Keratinocyte (primary cell): ENCODE results near the gene ZC3H6. TPM values are rescaled to one million over a fixed set of nuclear protein-coding genes. Genes with fewer than 3 reads are reported as not detected.

Experiments
- DNase-seq: peaks from one replicate; pipeline ENCODE4 v3.0.0-alpha.2; 2011; ENCODE audit warnings: low read depth, missing footprints, low spot score
- FAIRE-seq: peaks from 2 replicates; lab custom pipeline; 2011; peaks lifted over from hg19 to GRCh38; lab: Jason Lieb, UNC
- H2AFZ ChIP-seq: 2 replicates; pipeline ENCODE4 v1.6.0; 2012; ENCODE audit warnings: low read length, control low read depth, inconsistent platforms; ENCODE audit not compliant: control insufficient read depth
- H3K27ac ChIP-seq: 2 replicates; pipeline ENCODE4 v1.5.1; 2011; ENCODE audit warnings: low read length; ENCODE audit not compliant: control insufficient read depth, insufficient read depth
- H3K27me3 ChIP-seq: 3 replicates; pipeline ENCODE4 v1.6.0; 2011; ENCODE audit warnings: low read length; ENCODE audit not compliant: control insufficient read depth, insufficient read depth; ENCODE audit errors: extremely low read depth
- H3K36me3 ChIP-seq, 2 experiments: 2 replicates in 1 of 2; 3 replicates in 1 of 2; pipeline ENCODE4 v1.5.1; 2011; ENCODE audit warnings: low read length in 2 of 2, mild to moderate bottlenecking in 1 of 2; ENCODE audit not compliant: control insufficient read depth in 2 of 2, insufficient read depth in 2 of 2; ENCODE audit errors: extremely low read depth in 1 of 2
- H3K4me1 ChIP-seq: 3 replicates; pipeline ENCODE4 v1.5.1; 2011; ENCODE audit warnings: low read length; ENCODE audit not compliant: control insufficient read depth, insufficient read depth; ENCODE audit errors: extremely low read depth
- H3K4me2 ChIP-seq: 3 replicates; pipeline ENCODE4 v1.6.0; 2011; ENCODE audit warnings: low read depth, low read length; ENCODE audit not compliant: control insufficient read depth, insufficient read depth; ENCODE audit errors: extremely low read depth
- H3K4me3 ChIP-seq, 3 experiments: fragments of 200-600 bp in 1 of 3; sonication (generic) in 1 of 3; 2 replicates in 2 of 3; 3 replicates in 1 of 3; pipeline ENCODE4 v1.5.1; 2011 to 2016; ENCODE audit warnings: low read length in 3 of 3, mild to moderate bottlenecking in 3 of 3, control low read depth in 2 of 3, inconsistent platforms in 1 of 3, low read depth in 1 of 3, mixed read lengths in 1 of 3, mixed run types in 1 of 3, moderate library complexity in 1 of 3; ENCODE audit not compliant: control insufficient read depth in 2 of 3, insufficient read depth in 2 of 3; ENCODE audit errors: extremely low read depth in 1 of 3
- H3K79me2 ChIP-seq: 2 replicates; pipeline ENCODE4 v1.6.0; 2012; ENCODE audit warnings: low read length; ENCODE audit not compliant: control insufficient read depth, insufficient read depth
- H3K9ac ChIP-seq: 3 replicates; pipeline ENCODE4 v1.6.0; 2011; ENCODE audit warnings: low read length; ENCODE audit not compliant: control insufficient read depth, insufficient read depth; ENCODE audit errors: extremely low read depth
- H3K9me1 ChIP-seq: 3 replicates; pipeline ENCODE4 v1.6.0; 2011; ENCODE audit warnings: low read length; ENCODE audit not compliant: control insufficient read depth, insufficient read depth; ENCODE audit errors: extremely low read depth
- H3K9me3 ChIP-seq: 2 replicates; pipeline ENCODE4 v1.5.1; 2012; ENCODE audit warnings: low read depth, low read length; ENCODE audit not compliant: control insufficient read depth
- H4K20me1 ChIP-seq: 3 replicates; pipeline ENCODE4 v1.6.0; 2011; ENCODE audit warnings: low read length; ENCODE audit not compliant: control insufficient read depth, insufficient read depth; ENCODE audit errors: extremely low read depth
- EZH2 ChIP-seq: IDR thresholded peaks from one replicate; pipeline ENCODE4 v1.6.1; 2012; ENCODE audit warnings: inconsistent platforms, mild to moderate bottlenecking, low read length, moderate library complexity
- dilution Hi-C: fragments of 300-500 bp; cut with MboI; formaldehyde crosslinking; loops from one replicate; pipeline ENCODE4 v1.7.0; 2020; ENCODE audit warnings: low sequenced_read_pairs; ENCODE audit not compliant: extremely low pct_ligation_motif_present
- polyA plus RNA-seq, 5 experiments: library from polyadenylated mRNA; depleted of rRNA in 3 of 5; stranded (reverse) in 3 of 5; stranded (forward) in 1 of 5; unstranded in 1 of 5; fragments of >200 nt; gene quantifications; 1 replicate in 1 of 5; 2 replicates in 3 of 5; 3 replicates in 1 of 5; pipeline versions ENCODE4 v1.2.1 to v1.2.3, GENCODE V29; 2011 to 2012; ENCODE audit warnings: missing spikeins in 2 of 5, low read depth in 1 of 5, low replicate concordance in 1 of 5
- TF ChIP-seq, protein P1 (sequence below), 3 experiments: IDR thresholded peaks in 1 of 3; conservative IDR thresholded peaks in 1 of 3; optimal IDR thresholded peaks in 1 of 3; 2 replicates in 2 of 3; 3 replicates in 1 of 3; pipeline versions ENCODE3 to v1.5.1; 2011; ENCODE audit warnings: low read length in 3 of 3, mild to moderate bottlenecking in 3 of 3, moderate library complexity in 2 of 3, control low read depth in 1 of 3, inconsistent platforms in 1 of 3; ENCODE audit not compliant: insufficient read depth in 2 of 3; ENCODE audit errors: extremely low read depth in 1 of 3

Gene ZC3H6
- polyA plus RNA-seq, 1 donor (not counting 4 experiments of a cell fraction or from before 2014, with no cell fraction given) = 0.75 TPM

GRCh38 chr2:112301973-112302372 lies 26.6 kb downstream of the ZC3H6 start:
- H3K27ac ChIP-seq = no peak overlapping the region
- no peak for DNase-seq

DNA sequence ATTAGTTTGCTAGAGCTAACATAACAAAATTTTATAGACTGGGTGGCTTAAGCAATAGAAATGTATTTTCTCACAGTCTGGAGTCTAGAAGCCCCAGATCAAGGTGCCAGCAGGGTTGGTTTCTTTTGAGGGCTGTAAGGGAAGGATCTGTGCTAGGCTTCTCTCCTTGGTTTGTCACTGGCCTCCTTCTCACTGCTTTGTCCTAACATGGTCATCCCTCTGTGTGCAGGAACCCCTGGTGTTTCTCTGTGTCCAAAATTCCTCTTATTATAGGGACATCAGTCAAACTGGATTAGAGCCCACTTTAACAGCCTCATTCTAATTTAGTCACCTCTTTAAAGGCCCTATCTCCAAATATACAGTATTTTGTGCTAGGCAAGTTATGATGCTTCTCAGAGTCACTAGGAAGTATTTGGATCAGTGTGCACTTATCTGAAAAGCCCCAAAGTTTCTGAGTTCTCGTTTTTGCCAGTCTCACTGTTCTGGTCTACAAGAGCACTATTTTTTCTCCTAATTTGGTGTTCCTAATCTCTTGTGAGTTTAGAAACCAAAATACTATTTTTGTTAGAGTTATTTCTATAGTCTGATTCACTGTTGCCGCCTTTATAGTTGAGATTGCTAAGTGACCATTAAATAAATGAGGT lies 29.0 kb downstream of the ZC3H6 start:
- Histone ChIP-seq H4K20me1 (no peaks in the 10 kb centered on the region), H3K27me3 (no peaks in the 10 kb centered on the region), H3K9me1 (no peaks in the 10 kb centered on the region), H3K4me3 (no peak overlapping the region), H3K9me3 (no peaks in the 10 kb centered on the region), H2AFZ (no peak overlapping the region), H3K27ac (no peak overlapping the region), H3K36me3 (no peaks in the 10 kb centered on the region), H3K9ac (no peak overlapping the region), H3K4me2 (no peak overlapping the region), H3K4me1 (peaks cover 5% of the 10 kb centered on the region), H3K79me2 (no peaks in the 10 kb centered on the region)
- DNase-seq (no peak), FAIRE-seq (no peak)
- dilution Hi-C loops = no loop called here
- no peak for TF ChIP-seq EZH2

More at GRCh38 chr2:112301973-112302372, 26.6 kb downstream of the ZC3H6 start:
- FAIRE-seq = no peak
- TF ChIP-seq EZH2 = no peak
- TF ChIP-seq, protein P1, sequence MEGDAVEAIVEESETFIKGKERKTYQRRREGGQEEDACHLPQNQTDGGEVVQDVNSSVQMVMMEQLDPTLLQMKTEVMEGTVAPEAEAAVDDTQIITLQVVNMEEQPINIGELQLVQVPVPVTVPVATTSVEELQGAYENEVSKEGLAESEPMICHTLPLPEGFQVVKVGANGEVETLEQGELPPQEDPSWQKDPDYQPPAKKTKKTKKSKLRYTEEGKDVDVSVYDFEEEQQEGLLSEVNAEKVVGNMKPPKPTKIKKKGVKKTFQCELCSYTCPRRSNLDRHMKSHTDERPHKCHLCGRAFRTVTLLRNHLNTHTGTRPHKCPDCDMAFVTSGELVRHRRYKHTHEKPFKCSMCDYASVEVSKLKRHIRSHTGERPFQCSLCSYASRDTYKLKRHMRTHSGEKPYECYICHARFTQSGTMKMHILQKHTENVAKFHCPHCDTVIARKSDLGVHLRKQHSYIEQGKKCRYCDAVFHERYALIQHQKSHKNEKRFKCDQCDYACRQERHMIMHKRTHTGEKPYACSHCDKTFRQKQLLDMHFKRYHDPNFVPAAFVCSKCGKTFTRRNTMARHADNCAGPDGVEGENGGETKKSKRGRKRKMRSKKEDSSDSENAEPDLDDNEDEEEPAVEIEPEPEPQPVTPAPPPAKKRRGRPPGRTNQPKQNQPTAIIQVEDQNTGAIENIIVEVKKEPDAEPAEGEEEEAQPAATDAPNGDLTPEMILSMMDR (optimal IDR thresholded peaks at IDR 0.05 in 1 of 3, IDR thresholded peaks at IDR 0.05 in 1 of 3, conservative IDR thresholded peaks at IDR 0.05 in 1 of 3; ENCODE audit: extremely low read depth in 1 of 3, insufficient read depth in 2 of 3, low read length in 3 of 3) = no peak
- no peak overlapping the region for H3K4me3 ChIP-seq
- H2AFZ ChIP-seq = no peak overlapping the region
- peaks cover 5% of the 10 kb centered on the region for H3K4me1 ChIP-seq
- H3K9ac ChIP-seq = no peak overlapping the region
- H3K9me3 ChIP-seq = no peaks in the 10 kb centered on the region
- H3K27me3 ChIP-seq = no peaks in the 10 kb centered on the region
- H3K9me1 ChIP-seq = no peaks in the 10 kb centered on the region
- no peaks in the 10 kb centered on the region for H4K20me1 ChIP-seq
- dilution Hi-C loops = no loop called here
- H3K4me2 ChIP-seq = no peak overlapping the region
- no peaks in the 10 kb centered on the region for H3K79me2 ChIP-seq
- no peaks in the 10 kb centered on the region for H3K36me3 ChIP-seq

DNA sequence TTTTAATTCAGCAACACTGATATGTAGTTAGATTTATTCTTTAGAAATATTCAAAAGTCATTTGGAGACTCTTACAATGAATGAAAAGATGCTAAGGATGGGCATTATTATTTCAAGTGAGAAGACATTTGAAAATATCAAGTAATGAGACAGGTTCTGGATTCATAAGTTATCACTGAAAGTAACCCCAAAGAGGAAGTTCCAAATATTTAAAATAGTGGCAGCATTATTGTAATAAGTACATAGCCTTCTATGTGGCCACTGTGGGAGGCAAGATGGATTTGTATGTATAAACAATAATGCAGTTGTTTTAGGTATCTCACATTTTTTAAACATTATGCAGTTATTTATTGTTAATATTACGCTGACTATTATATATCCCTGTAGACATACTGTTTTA lies 29.7 kb downstream of the ZC3H6 start:
- Histone ChIP-seq H4K20me1 (no peaks in the 10 kb centered on the region), H3K4me1 (peaks cover 5% of the 10 kb centered on the region), H3K4me2 (no peak overlapping the region), H3K27me3 (no peaks in the 10 kb centered on the region), H3K9ac (no peak overlapping the region), H3K9me3 (no peaks in the 10 kb centered on the region), H3K79me2 (no peaks in the 10 kb centered on the region), H3K4me3 (no peak overlapping the region), H3K27ac (no peak overlapping the region), H3K36me3 (no peaks in the 10 kb centered on the region), H3K9me1 (no peaks in the 10 kb centered on the region), H2AFZ (no peak overlapping the region)
- no peak for TF ChIP-seq EZH2
- TF ChIP-seq, protein P1 (optimal IDR thresholded peaks at IDR 0.05 in 1 of 3, IDR thresholded peaks at IDR 0.05 in 1 of 3, conservative IDR thresholded peaks at IDR 0.05 in 1 of 3; ENCODE audit: extremely low read depth in 1 of 3, insufficient read depth in 2 of 3, low read length in 3 of 3) = no peak
- dilution Hi-C loops = no loop called here
- no peak for DNase-seq
- FAIRE-seq = no peak
